CD4-positive, alpha-beta T cell treated with Interleukin-21 for 1 hour (primary cell): ENCODE measurements around the gene SLC7A14.

ENCODE experiments used
- DNase-seq: peaks from one replicate; pipeline ENCODE4 v3.0.0-alpha.2; 2020

SLC7A14 gene

GRCh38 chr3:170467571-170468147 lies 118.2 kb downstream of the SLC7A14 start:
- DNase-seq = no peak

- no peak for DNase-seq
These were observed 118.9 kb downstream of the SLC7A14 start for GRCh38 chr3:170467007-170467406.

GRCh38 chr3:170465955-170466354 lies 119.9 kb downstream of the SLC7A14 start:
- no peak for DNase-seq

- DNase-seq = no peak
These were observed 122.9 kb downstream of the SLC7A14 start for GRCh38 chr3:170463011-170463410.

GRCh38 chr3:170458285-170458684 lies 127.6 kb downstream of the SLC7A14 start:
- no peak for DNase-seq

- DNase-seq = no peak
These were observed 131.4 kb downstream of the SLC7A14 start for GRCh38 chr3:170454509-170454908.

GRCh38 chr3:170450039-170450438 lies 135.8 kb downstream of the SLC7A14 start:
- DNase-seq = no peak

- no peak for DNase-seq
These were observed 137.3 kb downstream of the SLC7A14 start for GRCh38 chr3:170448584-170448983.

GRCh38 chr3:170443457-170443856 lies 142.4 kb downstream of the SLC7A14 start:
- DNase-seq = no peak

GRCh38 chr3:170442947-170443346 lies 142.9 kb downstream of the SLC7A14 start:
- DNase-seq = no peak

- no peak for DNase-seq
These were observed 144.5 kb downstream of the SLC7A14 start for GRCh38 chr3:170441412-170441811.

GRCh38 chr3:170440344-170440743 lies 145.5 kb downstream of the SLC7A14 start:
- DNase-seq = no peak

GRCh38 chr3:170438836-170439235 lies 147.0 kb downstream of the SLC7A14 start:
- no peak for DNase-seq

- DNase-seq = no peak
These were observed 148.0 kb downstream of the SLC7A14 start for GRCh38 chr3:170437696-170438407.

- DNase-seq = no peak
These were observed 148.7 kb downstream of the SLC7A14 start for GRCh38 chr3:170437176-170437575.

- DNase-seq = no peak
These were observed 149.2 kb downstream of the SLC7A14 start for GRCh38 chr3:170436697-170437096.

GRCh38 chr3:170432416-170432815 lies 153.5 kb downstream of the SLC7A14 start:
- no peak for DNase-seq

- DNase-seq = no peak
These were observed 154.8 kb downstream of the SLC7A14 start for GRCh38 chr3:170431054-170431453.

GRCh38 chr3:170429050-170429449 lies 156.8 kb downstream of the SLC7A14 start:
- DNase-seq = peak; percentile 6

GRCh38 chr3:170428095-170428494 lies 157.8 kb downstream of the SLC7A14 start:
- DNase-seq = no peak

GRCh38 chr3:170426240-170426797 lies 159.6 kb downstream of the SLC7A14 start:
- DNase-seq = no peak

- no peak for DNase-seq
These were observed 160.2 kb downstream of the SLC7A14 start for GRCh38 chr3:170425491-170426239.

- DNase-seq = no peak
These were observed 161.0 kb downstream of the SLC7A14 start for GRCh38 chr3:170424879-170425278.
